Adrenal gland (tissue), 5 donors: ENCODE data around the gene TMEM158.

ENCODE experiments used
- CTCF ChIP-seq, 6 experiments: fragments of 450-650 bp in 4 of 6; fragments of 200-600 bp in 2 of 6; sonication (generic) in 1 of 6; IDR thresholded peaks; 1 replicate in 5 of 6; 2 replicates in 1 of 6; pipeline versions ENCODE4 v1.5.1 to v1.8.0; 2016 to 2021; ENCODE audit warnings: antibody characterized with exemption in 6 of 6, mild to moderate bottlenecking in 2 of 6, moderate library complexity in 1 of 6
- POLR2A ChIP-seq, 2 donors: fragments of 450-650 bp; IDR thresholded peaks; one replicate each; pipeline ENCODE4 v1.6.1; 2017; ENCODE audit warnings: antibody characterized with exemption in 2 of 2, mild to moderate bottlenecking in 2 of 2, moderate library complexity in 1 of 2
- donor health status: DM: no; HTN: no; CAD: no.

- TF ChIP-seq CTCF (IDR thresholded peaks at IDR 0.05) (no peak), POLR2A (IDR thresholded peaks at IDR 0.05) (no peak)
These were observed 6.4 kb downstream of the TMEM158 start for GRCh38 chr3:45219694-45220093.
